Epithelial cell of proximal tubule (primary cell): ENCODE measurements around the gene CCSER1. TPM values are rescaled to one million over a fixed set of nuclear protein-coding genes. Genes with fewer than 3 reads are reported as not detected.
A peak's percentile ranks its signal among the peaks of the same experiment; 100 is the strongest.

ENCODE experiments used
- DNase-seq: peaks from one replicate; pipeline ENCODE4 v3.0.0-alpha.2; 2011; ENCODE audit warnings: low read depth
- H3K4me3 ChIP-seq: 2 replicates; pipeline ENCODE4 v1.5.1; 2011; ENCODE audit warnings: low read depth, mild to moderate bottlenecking, low read length
- total RNA-seq: library from RNA; depleted of rRNA; stranded (reverse); fragments of >200 nt; gene quantifications from 2 replicates; pipeline ENCODE4 v1.2.3, GENCODE V29; 2015
- TF ChIP-seq, protein P1 (sequence below): conservative IDR thresholded peaks from 2 replicates; pipeline ENCODE4 v1.5.1; 2012; ENCODE audit warnings: low read depth, mild to moderate bottlenecking, low read length

Gene CCSER1
- total RNA-seq, 1 donor from 2014 or later: not detected

DNA sequence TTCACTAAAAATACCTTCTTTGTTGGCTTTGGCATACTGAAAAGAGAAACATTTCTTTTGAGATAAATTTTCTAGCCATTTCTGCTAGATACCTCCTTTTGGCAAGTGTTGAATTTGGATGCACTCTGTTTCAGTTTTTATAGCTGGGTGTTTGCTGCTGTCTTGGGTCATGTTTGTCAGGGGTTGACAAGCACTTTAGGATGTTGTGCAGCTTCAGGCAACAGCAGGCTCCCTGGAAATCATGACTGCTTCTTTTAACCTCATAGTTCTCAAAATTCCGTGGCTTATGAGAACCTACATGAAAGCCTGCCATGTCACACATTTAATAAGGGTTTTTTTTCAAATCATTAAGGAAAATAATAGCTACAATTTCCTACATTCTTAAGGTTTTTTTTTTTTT is 36.7 kb downstream of the CCSER1 start:
- no peak overlapping the region for H3K4me3 ChIP-seq
- TF ChIP-seq, protein P1, sequence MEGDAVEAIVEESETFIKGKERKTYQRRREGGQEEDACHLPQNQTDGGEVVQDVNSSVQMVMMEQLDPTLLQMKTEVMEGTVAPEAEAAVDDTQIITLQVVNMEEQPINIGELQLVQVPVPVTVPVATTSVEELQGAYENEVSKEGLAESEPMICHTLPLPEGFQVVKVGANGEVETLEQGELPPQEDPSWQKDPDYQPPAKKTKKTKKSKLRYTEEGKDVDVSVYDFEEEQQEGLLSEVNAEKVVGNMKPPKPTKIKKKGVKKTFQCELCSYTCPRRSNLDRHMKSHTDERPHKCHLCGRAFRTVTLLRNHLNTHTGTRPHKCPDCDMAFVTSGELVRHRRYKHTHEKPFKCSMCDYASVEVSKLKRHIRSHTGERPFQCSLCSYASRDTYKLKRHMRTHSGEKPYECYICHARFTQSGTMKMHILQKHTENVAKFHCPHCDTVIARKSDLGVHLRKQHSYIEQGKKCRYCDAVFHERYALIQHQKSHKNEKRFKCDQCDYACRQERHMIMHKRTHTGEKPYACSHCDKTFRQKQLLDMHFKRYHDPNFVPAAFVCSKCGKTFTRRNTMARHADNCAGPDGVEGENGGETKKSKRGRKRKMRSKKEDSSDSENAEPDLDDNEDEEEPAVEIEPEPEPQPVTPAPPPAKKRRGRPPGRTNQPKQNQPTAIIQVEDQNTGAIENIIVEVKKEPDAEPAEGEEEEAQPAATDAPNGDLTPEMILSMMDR: no peak
- no peak for DNase-seq

DNA sequence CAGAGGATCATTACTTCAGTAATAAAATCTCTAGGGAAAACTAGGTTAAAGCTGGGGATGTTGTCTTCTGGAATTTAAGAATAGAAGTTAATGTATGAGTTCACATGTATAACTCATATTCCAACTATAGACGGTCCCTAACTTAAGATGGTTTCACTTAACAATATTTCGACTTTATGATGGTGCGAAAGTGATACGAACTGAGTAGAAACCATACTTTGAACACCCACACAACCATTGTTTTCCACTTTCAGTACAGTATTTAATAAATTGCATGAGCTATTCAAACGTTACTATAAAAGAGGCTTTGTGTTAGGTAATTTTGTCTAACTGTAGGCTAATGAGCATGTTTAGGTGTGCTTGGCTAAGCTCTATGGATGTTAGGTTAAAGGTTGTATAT is 38.7 kb downstream of the CCSER1 start:
- TF ChIP-seq, protein P1: no peak
- no peak overlapping the region for H3K4me3 ChIP-seq
- no peak for DNase-seq

DNA sequence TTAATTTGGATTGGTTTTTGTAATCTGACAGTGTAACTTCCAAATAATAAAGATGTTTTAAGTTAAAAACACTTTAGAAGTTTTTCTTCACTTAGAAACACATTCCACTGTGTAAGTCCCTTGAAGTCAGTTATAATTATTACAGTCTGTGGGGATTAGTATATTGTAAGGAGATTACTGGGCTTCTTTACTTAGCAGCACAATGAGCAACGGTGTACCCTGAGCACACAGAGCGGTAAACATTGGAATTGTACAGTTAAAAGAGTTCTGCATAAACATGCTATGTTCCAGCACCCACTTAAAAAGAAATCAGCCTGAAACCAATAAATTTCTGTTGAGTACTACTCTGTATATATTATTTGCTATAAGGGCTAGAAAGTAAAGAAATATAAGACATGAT is 44.3 kb downstream of the CCSER1 start:
- no peak for DNase-seq
- H3K4me3 ChIP-seq: no peak overlapping the region
- TF ChIP-seq, protein P1: no peak

DNA sequence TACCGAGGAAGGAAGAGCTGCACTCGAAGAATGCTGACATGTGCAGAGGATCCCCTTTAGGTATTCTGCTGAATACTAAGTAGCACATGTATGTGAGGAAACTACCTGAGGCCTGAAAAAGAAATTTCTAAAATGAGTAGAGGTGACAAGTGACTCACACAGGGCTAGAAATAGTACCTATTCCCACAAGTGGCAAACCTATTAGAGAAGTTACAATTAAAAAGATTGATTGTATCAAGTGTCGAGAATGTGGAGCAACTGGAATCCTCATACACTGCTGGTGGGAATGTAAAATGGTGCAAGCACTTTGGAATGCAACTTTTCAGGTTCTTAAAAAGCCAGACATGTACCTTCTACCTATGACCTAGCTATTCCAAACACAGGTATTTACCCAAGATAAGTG is 47.4 kb downstream of the CCSER1 start:
- peak; percentile 3 for DNase-seq
- no peak overlapping the region for H3K4me3 ChIP-seq
- TF ChIP-seq, protein P1: no peak

DNA sequence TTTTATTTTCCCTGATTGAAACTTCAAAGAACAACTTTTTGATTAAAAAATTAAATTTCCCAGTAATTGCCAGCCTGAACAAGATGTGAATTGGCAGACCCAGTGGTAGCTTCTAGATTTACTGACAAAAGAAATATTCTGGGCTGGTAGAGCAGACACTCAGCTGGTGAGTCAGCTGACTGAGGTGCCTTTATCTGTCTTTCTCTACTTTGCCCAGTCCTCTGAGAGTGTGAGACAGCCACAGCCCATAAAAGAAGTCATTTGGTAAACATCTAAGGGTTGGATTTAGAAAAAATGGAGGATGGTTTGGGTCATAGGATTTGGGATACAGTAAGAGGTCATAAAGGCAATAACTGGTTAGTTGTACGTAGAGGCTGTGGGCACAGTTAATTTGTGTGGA is 54.5 kb downstream of the CCSER1 start:
- H3K4me3 ChIP-seq: no peak overlapping the region
- TF ChIP-seq, protein P1: no peak
- no peak for DNase-seq

DNA sequence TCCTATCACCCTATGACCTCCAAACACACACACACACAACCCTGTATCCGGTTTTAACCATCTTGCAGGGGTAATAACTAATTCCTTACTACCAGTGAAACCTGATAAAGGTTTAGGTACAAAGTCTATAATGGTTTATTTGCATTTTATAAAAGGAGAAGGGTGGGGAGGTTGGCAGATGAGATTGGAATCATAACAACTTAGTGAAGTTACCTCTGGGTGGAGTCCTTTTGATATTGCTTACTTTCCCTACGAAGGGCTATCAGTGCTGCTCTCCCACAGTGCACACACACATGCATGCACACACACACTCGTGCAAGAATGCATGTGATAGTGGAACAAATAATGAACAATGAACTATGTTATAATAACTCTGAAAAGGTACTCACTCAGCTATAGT is 56.1 kb downstream of the CCSER1 start:
- no peak overlapping the region for H3K4me3 ChIP-seq
- no peak for DNase-seq
- TF ChIP-seq, protein P1: no peak

DNA sequence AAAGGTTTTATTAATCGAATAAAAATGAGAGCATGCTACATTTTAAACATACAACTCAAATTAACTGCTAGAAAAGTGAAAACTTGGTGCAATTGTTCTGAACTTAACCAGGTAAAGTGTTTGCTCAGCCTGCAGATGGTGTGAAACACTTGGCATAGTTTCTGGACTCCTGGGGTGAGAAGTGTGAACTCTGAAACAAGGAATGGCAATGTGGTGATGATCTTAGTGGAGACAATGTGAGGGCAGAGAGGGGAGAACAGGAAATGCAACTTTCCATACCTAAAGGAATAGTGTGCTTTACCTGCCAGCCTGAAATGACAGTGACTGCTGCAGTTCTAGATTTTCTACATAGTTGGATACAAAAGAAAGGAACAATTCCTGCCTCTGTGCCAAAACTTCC is 57.4 kb downstream of the CCSER1 start:
- no peak overlapping the region for H3K4me3 ChIP-seq
- DNase-seq: no peak
- TF ChIP-seq, protein P1: no peak
